Fibroblast of villous mesenchyme (primary cell): ENCODE data around the gene TICAM1. TPM values are rescaled to one million over a fixed set of nuclear protein-coding genes. Genes with fewer than 3 reads are reported as not detected.

Experiments used
- DNase-seq: peaks from one replicate; pipeline ENCODE4 v3.0.0-alpha.2; 2010; ENCODE audit warnings: low read depth
- H3K4me3 ChIP-seq: 2 replicates; pipeline ENCODE4 v1.5.1; 2011; ENCODE audit warnings: low read depth, mild to moderate bottlenecking, low read length
- small RNA-seq: library from RNA; depleted of rRNA; stranded (forward); fragments of <200 nt; gene quantifications from one replicate; pipeline ENCODE3, GENCODE V24; 2012
- total RNA-seq: library from RNA; depleted of rRNA; stranded (reverse); fragments of >200 nt; gene quantifications from 2 replicates; pipeline ENCODE4 v1.2.3, GENCODE V29; 2012
- TF ChIP-seq, protein P1 (sequence below): IDR thresholded peaks from 2 replicates; pipeline ENCODE4 v1.5.1; 2012; ENCODE audit warnings: low read depth, mild to moderate bottlenecking, low read length; ENCODE audit not compliant: insufficient read depth

Gene TICAM1
- total RNA-seq, 1 donor: 3.5 TPM

DNA sequence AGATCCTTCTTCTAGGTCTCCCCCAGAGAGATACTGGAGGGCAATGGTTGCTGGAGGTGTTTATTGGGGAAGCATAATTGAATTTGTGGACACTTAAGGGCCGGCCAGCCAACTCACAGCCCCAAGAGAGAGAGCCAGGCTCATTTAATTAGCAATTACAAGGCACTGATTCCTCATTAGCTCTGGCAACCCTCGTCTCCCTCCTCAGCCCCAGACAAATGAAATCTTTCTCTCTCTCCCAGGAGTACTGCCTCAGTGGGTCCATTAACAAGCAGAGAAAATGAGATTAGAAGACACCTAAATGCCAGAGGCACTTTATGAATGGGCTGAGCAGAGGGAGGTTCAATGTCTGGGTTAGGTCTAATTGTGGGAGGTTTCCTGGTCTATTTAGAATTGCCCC is 58.9 kb downstream of the TICAM1 start:
- DNase-seq: no peak
- no peak overlapping the region for H3K4me3 ChIP-seq
- TF ChIP-seq, protein P1, sequence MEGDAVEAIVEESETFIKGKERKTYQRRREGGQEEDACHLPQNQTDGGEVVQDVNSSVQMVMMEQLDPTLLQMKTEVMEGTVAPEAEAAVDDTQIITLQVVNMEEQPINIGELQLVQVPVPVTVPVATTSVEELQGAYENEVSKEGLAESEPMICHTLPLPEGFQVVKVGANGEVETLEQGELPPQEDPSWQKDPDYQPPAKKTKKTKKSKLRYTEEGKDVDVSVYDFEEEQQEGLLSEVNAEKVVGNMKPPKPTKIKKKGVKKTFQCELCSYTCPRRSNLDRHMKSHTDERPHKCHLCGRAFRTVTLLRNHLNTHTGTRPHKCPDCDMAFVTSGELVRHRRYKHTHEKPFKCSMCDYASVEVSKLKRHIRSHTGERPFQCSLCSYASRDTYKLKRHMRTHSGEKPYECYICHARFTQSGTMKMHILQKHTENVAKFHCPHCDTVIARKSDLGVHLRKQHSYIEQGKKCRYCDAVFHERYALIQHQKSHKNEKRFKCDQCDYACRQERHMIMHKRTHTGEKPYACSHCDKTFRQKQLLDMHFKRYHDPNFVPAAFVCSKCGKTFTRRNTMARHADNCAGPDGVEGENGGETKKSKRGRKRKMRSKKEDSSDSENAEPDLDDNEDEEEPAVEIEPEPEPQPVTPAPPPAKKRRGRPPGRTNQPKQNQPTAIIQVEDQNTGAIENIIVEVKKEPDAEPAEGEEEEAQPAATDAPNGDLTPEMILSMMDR: no peak

DNA sequence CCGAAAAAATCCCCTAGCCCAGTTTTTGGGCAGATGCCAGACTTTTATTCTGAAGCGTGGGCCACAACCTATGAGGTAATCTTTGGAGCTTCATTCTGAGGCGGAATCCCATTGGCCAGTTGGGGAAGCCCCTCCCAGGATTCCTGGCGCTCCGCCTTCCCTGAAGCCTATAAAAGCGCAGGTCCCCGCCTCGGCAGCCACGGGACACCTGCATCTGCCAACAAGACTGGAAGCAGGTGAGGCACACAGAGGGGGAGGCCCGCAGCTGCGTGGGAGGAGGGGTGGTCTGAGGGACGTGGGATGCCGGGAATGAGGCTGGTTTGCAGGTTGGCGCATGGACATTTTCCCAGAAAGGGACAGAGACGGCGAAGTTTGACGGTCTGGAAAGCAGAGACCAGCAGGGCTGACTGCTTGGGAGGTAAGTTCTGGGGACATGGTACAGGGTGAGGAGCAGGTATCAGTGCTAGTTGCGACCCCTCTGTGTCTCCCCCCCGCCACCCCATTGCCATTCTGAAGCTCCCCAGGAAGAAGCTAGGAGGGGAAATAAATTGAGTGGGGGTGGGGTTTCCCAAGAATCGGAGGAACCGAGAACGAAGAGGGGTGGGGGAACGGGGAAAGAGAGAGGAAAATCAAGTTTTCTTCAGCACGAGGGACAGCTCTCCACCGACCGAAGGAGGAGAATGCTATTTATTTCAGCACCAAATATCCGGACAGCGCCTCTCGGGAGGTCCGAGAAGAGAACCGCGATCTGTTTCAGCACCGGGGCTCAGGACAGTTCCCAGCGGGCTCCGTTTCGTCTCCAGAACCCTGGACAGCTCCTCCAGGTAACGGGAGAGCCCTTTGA is 62.4 kb downstream of the TICAM1 start:
- no peak overlapping the region for H3K4me3 ChIP-seq
- peak; percentile 92 for DNase-seq
- TF ChIP-seq, protein P1: no peak

Small RNAs within 50 kb of the gene (small RNA-seq; reads per million reads assigned to genes)
- gene MIR7-3: not detected

Other genes starting within 250 kb of the TICAM1 start
- 4.2 and 4.3 TPM in 2 replicates for gene TNFAIP8L1, start 192.2 kb downstream of the TICAM1 start, total RNA-seq
- gene MYDGF, start 161.4 kb downstream of the TICAM1 start, total RNA-seq: 179 and 205 TPM in 2 replicates
- gene DPP9, start 107.9 kb downstream of the TICAM1 start, total RNA-seq: 30.7 and 47.0 TPM in 2 replicates
- 12.6 and 13.8 TPM in 2 replicates for gene FEM1A, start 40.0 kb downstream of the TICAM1 start, total RNA-seq
- 191 and 193 TPM in 2 replicates for gene PLIN3, start 36.0 kb upstream of the TICAM1 start, total RNA-seq
- gene ARRDC5, start 71.2 kb upstream of the TICAM1 start, total RNA-seq: 0.32 TPM in 1 of 2 replicates, not detected in the other
- 34.1 and 36.1 TPM in 2 replicates for gene UHRF1, start 77.8 kb upstream of the TICAM1 start, total RNA-seq
- gene KDM4B, start 137.4 kb upstream of the TICAM1 start, total RNA-seq: 17.7 TPM in 2 replicates